BE2C (cell line): Measurements from ENCODE around the gene SLC25A52.

Source experiments
- DNase-seq: peaks from one replicate; pipeline ENCODE4 v3.0.0-alpha.2; 2020
- H3K27me3 ChIP-seq: fragments of 250-450 bp; sonication (Bioruptor Pico); 2 replicates; pipeline ENCODE4 v1.5.1; 2020; ENCODE audit warnings: mild to moderate bottlenecking
- H3K36me3 ChIP-seq: fragments of 250-450 bp; sonication (Bioruptor Pico); 2 replicates; pipeline ENCODE4 v1.5.1; 2020; ENCODE audit warnings: mild to moderate bottlenecking
- H3K4me1 ChIP-seq: fragments of 250-450 bp; sonication (Bioruptor Pico); 2 replicates; pipeline ENCODE4 v1.5.1; 2020
- H3K4me3 ChIP-seq: 2 replicates; pipeline ENCODE4 v1.5.1; 2011; ENCODE audit warnings: low read depth, low read length
- H3K9me3 ChIP-seq: fragments of 250-450 bp; sonication (Bioruptor Pico); 2 replicates; pipeline ENCODE4 v1.5.1; 2020
- CTCF ChIP-seq: IDR thresholded peaks from 2 replicates; pipeline ENCODE4 v1.5.1; 2012; ENCODE audit warnings: mild to moderate bottlenecking, low read depth, low read length

Gene SLC25A52

GRCh38 chr18:31774962-31775361, 14.3 kb upstream of the SLC25A52 start:
- Histone ChIP-seq H3K4me3 (no peak overlapping the region), H3K27me3 (no peaks in the 10 kb centered on the region), H3K9me3 (no peaks in the 10 kb centered on the region), H3K36me3 (no peaks in the 10 kb centered on the region), H3K4me1 (no peaks in the 10 kb centered on the region)
- TF ChIP-seq CTCF = no peak
- no peak for DNase-seq

GRCh38 chr18:31774477-31774785, 13.8 kb upstream of the SLC25A52 start:
- DNase-seq = no peak
- no peaks in the 10 kb centered on the region for H3K9me3 ChIP-seq
- no peak overlapping the region for H3K4me3 ChIP-seq

GRCh38 chr18:31773774-31774476, 13.2 kb upstream of the SLC25A52 start:
- Histone ChIP-seq H3K9me3 (no peaks in the 10 kb centered on the region), H3K36me3 (no peaks in the 10 kb centered on the region), H3K4me3 (no peak overlapping the region), H3K4me1 (no peaks in the 10 kb centered on the region), H3K27me3 (no peaks in the 10 kb centered on the region)
- TF ChIP-seq CTCF = no peak
- no peak for DNase-seq

More at GRCh38 chr18:31774477-31774785, 13.8 kb upstream of the SLC25A52 start:
- Histone ChIP-seq H3K36me3 (no peaks in the 10 kb centered on the region), H3K27me3 (no peaks in the 10 kb centered on the region), H3K4me1 (no peaks in the 10 kb centered on the region)
- TF ChIP-seq CTCF = no peak

GRCh38 chr18:31772699-31773098, 12.0 kb upstream of the SLC25A52 start:
- Histone ChIP-seq H3K9me3 (no peaks in the 10 kb centered on the region), H3K4me1 (no peaks in the 10 kb centered on the region), H3K4me3 (no peak overlapping the region), H3K27me3 (no peaks in the 10 kb centered on the region), H3K36me3 (no peaks in the 10 kb centered on the region)
- TF ChIP-seq CTCF = no peak
- no peak for DNase-seq

- H3K9me3 ChIP-seq = no peaks in the 10 kb centered on the region
- TF ChIP-seq CTCF = no peak
- no peak overlapping the region for H3K4me3 ChIP-seq
- no peaks in the 10 kb centered on the region for H3K27me3 ChIP-seq
- DNase-seq = no peak
- H3K4me1 ChIP-seq = no peaks in the 10 kb centered on the region
- H3K36me3 ChIP-seq = no peaks in the 10 kb centered on the region
Measured at GRCh38 chr18:31750273-31750672, 10.4 kb downstream of the SLC25A52 start.

- DNase-seq = no peak
- Histone ChIP-seq H3K36me3 (no peaks in the 10 kb centered on the region), H3K9me3 (no peaks in the 10 kb centered on the region), H3K4me1 (no peaks in the 10 kb centered on the region), H3K4me3 (no peak overlapping the region), H3K27me3 (no peaks in the 10 kb centered on the region)
- TF ChIP-seq CTCF = no peak
Measured at GRCh38 chr18:31746396-31746795, 14.3 kb downstream of the SLC25A52 start.
